Lung (tissue), 12 donors: ENCODE data around the gene CRISPLD2. TPM values are rescaled to one million over a fixed set of nuclear protein-coding genes. Genes with fewer than 3 reads are reported as not detected.

Experiments used
- ATAC-seq: fragments of 200-7000 bp; cut with Tn5 transposase; one replicate; pipeline ENCODE4 v1.9.1; 2020; ENCODE audit warnings: moderate number of reproducible peaks; ENCODE audit not compliant: insufficient read depth, low FRiP score
- DNase-seq, 3 donors: peaks; one replicate each; pipeline ENCODE4 v3.0.0-alpha.2; 2013 to 2017
- H3K27ac ChIP-seq, 2 donors: one replicate each; pipeline ENCODE4 v1.5.1; 2013; ENCODE audit warnings: mild to moderate bottlenecking in 2 of 2, moderate library complexity in 2 of 2, control low read depth in 1 of 2, inconsistent platforms in 1 of 2, low read depth in 1 of 2, low read length in 1 of 2
- H3K27me3 ChIP-seq, 3 donors: one replicate each; pipeline ENCODE4 v1.5.1; 2013; ENCODE audit warnings: low read length in 2 of 3; ENCODE audit not compliant: control insufficient read depth in 3 of 3, insufficient read depth in 3 of 3
- H3K36me3 ChIP-seq, 4 donors: one replicate each; pipeline ENCODE4 v1.5.1; 2013; ENCODE audit warnings: low read length in 4 of 4, mild to moderate bottlenecking in 1 of 4, moderate library complexity in 1 of 4; ENCODE audit not compliant: control insufficient read depth in 4 of 4, insufficient read depth in 4 of 4
- H3K4me1 ChIP-seq, 5 donors: one replicate each; pipeline ENCODE4 v1.5.1; 2013; ENCODE audit warnings: low read length in 5 of 5, mild to moderate bottlenecking in 2 of 5, moderate library complexity in 1 of 5; ENCODE audit not compliant: control insufficient read depth in 5 of 5, insufficient read depth in 5 of 5
- H3K4me3 ChIP-seq: one replicate; pipeline ENCODE4 v1.5.1; 2013; ENCODE audit warnings: mild to moderate bottlenecking, control low read depth, moderate library complexity
- H3K9ac ChIP-seq, 2 donors: one replicate each; pipeline ENCODE4 v1.5.1; 2013; ENCODE audit warnings: low read length in 2 of 2, control low read depth in 1 of 2; ENCODE audit not compliant: insufficient read depth in 1 of 2
- H3K9me3 ChIP-seq, 4 donors: one replicate each; pipeline ENCODE4 v1.5.1; 2013; ENCODE audit warnings: low read length in 3 of 4, mild to moderate bottlenecking in 1 of 4, moderate library complexity in 1 of 4; ENCODE audit not compliant: control insufficient read depth in 4 of 4, insufficient read depth in 3 of 4
- WGBS, 2 donors: extraction: QIAGEN DNeasy Blood & Tissue Kit; methylation state at CpG; one replicate each; pipeline ENCODE4 v1.1.7; 2013; 5-methylcytosine and 5-hydroxymethylcytosine counted together
- polyA plus RNA-seq, 2 donors: library from polyadenylated mRNA; stranded (reverse); fragments of 200-250 nt; gene quantifications; one replicate each; pipeline ENCODE4 v1.2.1, GENCODE V29; 2013
- total RNA-seq, 2 donors: library from RNA; depleted of rRNA in 1 of 2; stranded (reverse); fragments of >200 nt in 1 of 2; gene quantifications; one replicate each; pipeline ENCODE4 v1.2.1, GENCODE V29; 2014 to 2021
- TF ChIP-seq, protein P1 (sequence below): IDR thresholded peaks from 2 replicates; pipeline ENCODE4 v1.5.1; 2012; ENCODE audit warnings: mild to moderate bottlenecking; ENCODE audit errors: control extremely low read depth, extremely low read depth
- donor health status: control.
- donor health status: control.
- donor health status: Bipolar disorder and iron deficiency.
- donor health status: healthy.
- donor health status: DM: yes; HTN: yes; CAD: no.

CRISPLD2 gene
- total and polyA plus RNA-seq, 4 donors = 30.3 to 136 (median 42.5) TPM

DNA sequence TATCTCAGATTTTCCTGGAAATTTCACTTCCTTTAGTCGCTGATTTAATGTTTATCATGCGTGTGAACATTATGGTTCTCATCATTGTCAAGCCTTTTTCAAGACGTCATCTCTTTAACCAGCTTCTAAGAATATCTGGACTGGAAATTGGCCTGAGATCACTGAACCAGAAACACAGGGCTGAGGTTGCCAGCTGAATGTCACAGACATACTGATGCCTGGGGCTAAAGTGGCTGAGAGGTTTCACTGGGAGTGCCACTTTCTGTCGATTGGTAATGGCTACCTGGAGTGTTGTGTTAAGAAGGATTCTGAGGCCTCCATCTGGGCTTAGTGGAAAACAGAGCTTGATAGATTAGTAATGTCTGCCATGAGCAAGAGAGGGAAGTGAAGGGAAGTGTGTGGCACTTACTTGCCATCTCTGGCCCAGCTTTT, 54.2 kb downstream of the CRISPLD2 start:
- WGBS, 2 donors = 55 to 60% methylated on average over 4 of the region's 4 CpGs
- H3K27me3 ChIP-seq = no peaks in the 10 kb centered on the region
- TF ChIP-seq, protein P1, sequence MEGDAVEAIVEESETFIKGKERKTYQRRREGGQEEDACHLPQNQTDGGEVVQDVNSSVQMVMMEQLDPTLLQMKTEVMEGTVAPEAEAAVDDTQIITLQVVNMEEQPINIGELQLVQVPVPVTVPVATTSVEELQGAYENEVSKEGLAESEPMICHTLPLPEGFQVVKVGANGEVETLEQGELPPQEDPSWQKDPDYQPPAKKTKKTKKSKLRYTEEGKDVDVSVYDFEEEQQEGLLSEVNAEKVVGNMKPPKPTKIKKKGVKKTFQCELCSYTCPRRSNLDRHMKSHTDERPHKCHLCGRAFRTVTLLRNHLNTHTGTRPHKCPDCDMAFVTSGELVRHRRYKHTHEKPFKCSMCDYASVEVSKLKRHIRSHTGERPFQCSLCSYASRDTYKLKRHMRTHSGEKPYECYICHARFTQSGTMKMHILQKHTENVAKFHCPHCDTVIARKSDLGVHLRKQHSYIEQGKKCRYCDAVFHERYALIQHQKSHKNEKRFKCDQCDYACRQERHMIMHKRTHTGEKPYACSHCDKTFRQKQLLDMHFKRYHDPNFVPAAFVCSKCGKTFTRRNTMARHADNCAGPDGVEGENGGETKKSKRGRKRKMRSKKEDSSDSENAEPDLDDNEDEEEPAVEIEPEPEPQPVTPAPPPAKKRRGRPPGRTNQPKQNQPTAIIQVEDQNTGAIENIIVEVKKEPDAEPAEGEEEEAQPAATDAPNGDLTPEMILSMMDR = no peak
- H3K4me1 ChIP-seq = no peaks in the 10 kb centered on the region
- no peak overlapping the region for H3K4me3 ChIP-seq
- H3K9ac ChIP-seq = no peak overlapping the region
- peak in 1 of 3 donors; percentile 30 for DNase-seq
- ATAC-seq = no peak
- H3K9me3 ChIP-seq = no peaks in the 10 kb centered on the region
- H3K36me3 ChIP-seq = no peaks in the 10 kb centered on the region
- H3K27ac ChIP-seq = no peak overlapping the region

DNA sequence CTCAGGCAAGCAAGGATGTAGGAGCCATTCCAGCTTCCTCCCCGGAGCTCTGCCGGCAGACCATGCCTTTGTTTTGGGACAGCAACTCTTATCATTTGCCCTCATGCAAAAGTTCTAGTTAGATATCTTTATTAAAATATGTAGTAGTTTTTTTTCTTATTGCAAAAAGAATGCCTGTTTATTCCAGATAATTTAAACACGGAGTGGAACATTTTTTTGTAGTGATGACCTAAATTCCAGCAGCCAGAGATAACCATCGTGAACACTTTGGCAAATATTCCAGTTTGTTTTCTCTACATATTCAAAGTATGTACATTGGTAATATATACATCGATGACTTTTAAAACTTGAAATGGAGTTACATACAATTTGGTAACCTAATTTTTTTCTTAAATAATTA, 54.8 kb downstream of the CRISPLD2 start:
- peak in 1 of 3 donors; percentile 17 for DNase-seq
- WGBS, 2 donors = 77 to 81% methylated on average over 5 of the region's 5 CpGs
- no peak overlapping the region for H3K4me3 ChIP-seq
- H3K27ac ChIP-seq = no peak overlapping the region
- no peaks in the 10 kb centered on the region for H3K27me3 ChIP-seq
- H3K9me3 ChIP-seq = no peaks in the 10 kb centered on the region
- H3K4me1 ChIP-seq = no peaks in the 10 kb centered on the region
- ATAC-seq = no peak
- H3K36me3 ChIP-seq = no peaks in the 10 kb centered on the region
- H3K9ac ChIP-seq = no peak overlapping the region
- TF ChIP-seq, protein P1 = no peak

DNA sequence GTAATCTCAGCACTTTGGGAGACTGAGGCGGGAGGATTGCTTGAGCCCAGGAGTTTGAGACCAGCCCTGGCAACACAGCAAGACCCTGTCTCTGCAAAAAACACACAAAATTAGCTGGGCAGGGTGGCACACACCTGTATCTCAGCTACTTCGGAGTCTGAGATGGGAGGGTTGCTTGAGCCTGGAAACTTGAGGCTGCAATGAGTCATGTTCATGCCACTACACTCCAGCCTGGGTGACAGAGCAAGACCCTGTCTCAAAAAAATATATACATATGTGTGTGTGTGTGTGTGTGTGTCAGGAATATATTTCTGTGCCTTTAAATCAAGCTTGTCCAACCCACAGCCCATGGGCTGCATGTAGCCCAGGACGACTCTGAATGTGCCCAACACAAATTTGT, 55.2 kb downstream of the CRISPLD2 start:
- 86 to 88% methylated on average over 3 of the region's 3 CpGs for WGBS, 2 donors
- H3K27me3 ChIP-seq = no peaks in the 10 kb centered on the region
- peaks cover 0 to 2% (median 0%) of the 10 kb centered on the region in 5 donors for H3K4me1 ChIP-seq
- no peak overlapping the region for H3K9ac ChIP-seq
- no peaks in the 10 kb centered on the region for H3K36me3 ChIP-seq
- TF ChIP-seq, protein P1 = no peak
- DNase-seq (no peak), ATAC-seq (no peak)
- no peaks in the 10 kb centered on the region for H3K9me3 ChIP-seq
- no peak overlapping the region for H3K4me3 ChIP-seq
- no peak overlapping the region for H3K27ac ChIP-seq

- DNase-seq = no peak
- Histone ChIP-seq H3K27ac (no peak overlapping the region), H3K9ac (no peak overlapping the region), H3K4me1 (peaks cover 0 to 2% (median 0%) of the 10 kb centered on the region in 5 donors), H3K4me3 (no peak overlapping the region), H3K27me3 (no peaks in the 10 kb centered on the region), H3K9me3 (no peaks in the 10 kb centered on the region), H3K36me3 (no peaks in the 10 kb centered on the region)
- WGBS, 2 donors = 93 to 95% methylated on average over 6 of the region's 6 CpGs
- no peak for ATAC-seq
- TF ChIP-seq, protein P1 = no peak
Observed at GRCh38 chr16:84875846-84876245, 56.1 kb downstream of the CRISPLD2 start.
